Spleen (tissue), 7 donors: ENCODE data around the gene PTPN3.

ENCODE experiments used
- POLR2A ChIP-seq, 3 donors: fragments of 450-650 bp; IDR thresholded peaks; one replicate each; pipeline ENCODE4 v1.5.1; 2017; ENCODE audit warnings: antibody characterized with exemption in 3 of 3, mild to moderate bottlenecking in 1 of 3
- POLR2AphosphoS5 ChIP-seq, 3 donors: sonication (generic); formaldehyde crosslinking; IDR thresholded peaks; one replicate each; pipeline ENCODE4 v1.5.1; 2017; ENCODE audit warnings: antibody characterized with exemption in 3 of 3
- TF ChIP-seq, protein P1 (sequence below), 11 experiments: fragments of 200-600 bp in 7 of 11; fragments of 450-650 bp in 4 of 11; sonication (generic) in 4 of 11; IDR thresholded peaks in 8 of 11; conservative IDR thresholded peaks in 3 of 11; 1 replicate in 7 of 11; 2 replicates in 4 of 11; pipeline versions ENCODE4 v1.4.0 to v1.8.0; 2016 to 2021; ENCODE audit warnings: antibody characterized with exemption in 11 of 11, inconsistent platforms in 4 of 11, mild to moderate bottlenecking in 1 of 11
- donor health status: DM: no; HTN: no; CAD: no; lungs with moderate emphysema.
- donor health status: DM: no; HTN: no; CAD: no.
- donor health status: DM: no; HTN: no; CAD: no.

DNA sequence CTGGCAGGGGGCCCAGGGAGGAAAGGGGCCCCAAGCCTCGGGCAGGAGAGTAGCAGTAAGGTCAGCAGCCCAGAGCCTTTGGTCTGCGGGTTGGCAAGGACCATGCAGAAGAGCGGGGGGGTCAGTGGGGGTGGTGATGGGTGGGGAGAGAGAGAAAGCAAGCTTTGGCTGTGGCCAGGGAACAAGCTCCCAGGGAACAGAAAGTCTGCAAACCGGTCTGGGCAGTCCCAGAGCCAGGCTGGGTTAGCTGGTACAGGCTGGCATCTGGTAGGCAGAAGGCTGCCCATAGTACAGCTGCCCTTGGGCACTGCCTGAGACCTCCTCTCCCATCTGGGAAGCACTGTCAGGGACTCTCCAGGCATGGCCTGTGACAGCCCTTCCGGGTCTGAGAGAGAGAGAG, 166.8 kb downstream of the PTPN3 start:
- TF ChIP-seq, protein P1, sequence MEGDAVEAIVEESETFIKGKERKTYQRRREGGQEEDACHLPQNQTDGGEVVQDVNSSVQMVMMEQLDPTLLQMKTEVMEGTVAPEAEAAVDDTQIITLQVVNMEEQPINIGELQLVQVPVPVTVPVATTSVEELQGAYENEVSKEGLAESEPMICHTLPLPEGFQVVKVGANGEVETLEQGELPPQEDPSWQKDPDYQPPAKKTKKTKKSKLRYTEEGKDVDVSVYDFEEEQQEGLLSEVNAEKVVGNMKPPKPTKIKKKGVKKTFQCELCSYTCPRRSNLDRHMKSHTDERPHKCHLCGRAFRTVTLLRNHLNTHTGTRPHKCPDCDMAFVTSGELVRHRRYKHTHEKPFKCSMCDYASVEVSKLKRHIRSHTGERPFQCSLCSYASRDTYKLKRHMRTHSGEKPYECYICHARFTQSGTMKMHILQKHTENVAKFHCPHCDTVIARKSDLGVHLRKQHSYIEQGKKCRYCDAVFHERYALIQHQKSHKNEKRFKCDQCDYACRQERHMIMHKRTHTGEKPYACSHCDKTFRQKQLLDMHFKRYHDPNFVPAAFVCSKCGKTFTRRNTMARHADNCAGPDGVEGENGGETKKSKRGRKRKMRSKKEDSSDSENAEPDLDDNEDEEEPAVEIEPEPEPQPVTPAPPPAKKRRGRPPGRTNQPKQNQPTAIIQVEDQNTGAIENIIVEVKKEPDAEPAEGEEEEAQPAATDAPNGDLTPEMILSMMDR (IDR thresholded peaks at IDR 0.05 in 8 of 11, conservative IDR thresholded peaks at IDR 0.05 in 3 of 11) = no peak
- TF ChIP-seq POLR2AphosphoS5 (IDR thresholded peaks at IDR 0.05) (no peak), POLR2A (IDR thresholded peaks at IDR 0.05) (no peak)
